Measurements from ENCODE around the gene FBXL7. TPM values are rescaled to one million over a fixed set of nuclear protein-coding genes. Genes with fewer than 3 reads are reported as not detected.

The FBXL7 gene
- polyA plus RNA-seq, 1 donor from 2014 or later: 0.24 TPM

GRCh38 chr5:15983392-15983791, 483.4 kb downstream of the FBXL7 start:
- no peaks in the 10 kb centered on the region for H3K36me3 ChIP-seq (ENCODE audit: insufficient read depth, low read length)

More at GRCh38 chr5:15983392-15983791, 483.4 kb downstream of the FBXL7 start:
- H3K9ac ChIP-seq (ENCODE audit: low read length): no peak overlapping the region
- H3K79me2 ChIP-seq (replicated peaks; ENCODE audit: insufficient read depth, low read length): no peaks in the 10 kb centered on the region
- no peak overlapping the region for H2AFZ ChIP-seq (ENCODE audit: low read depth, low read length)
- TF ChIP-seq, protein P1, sequence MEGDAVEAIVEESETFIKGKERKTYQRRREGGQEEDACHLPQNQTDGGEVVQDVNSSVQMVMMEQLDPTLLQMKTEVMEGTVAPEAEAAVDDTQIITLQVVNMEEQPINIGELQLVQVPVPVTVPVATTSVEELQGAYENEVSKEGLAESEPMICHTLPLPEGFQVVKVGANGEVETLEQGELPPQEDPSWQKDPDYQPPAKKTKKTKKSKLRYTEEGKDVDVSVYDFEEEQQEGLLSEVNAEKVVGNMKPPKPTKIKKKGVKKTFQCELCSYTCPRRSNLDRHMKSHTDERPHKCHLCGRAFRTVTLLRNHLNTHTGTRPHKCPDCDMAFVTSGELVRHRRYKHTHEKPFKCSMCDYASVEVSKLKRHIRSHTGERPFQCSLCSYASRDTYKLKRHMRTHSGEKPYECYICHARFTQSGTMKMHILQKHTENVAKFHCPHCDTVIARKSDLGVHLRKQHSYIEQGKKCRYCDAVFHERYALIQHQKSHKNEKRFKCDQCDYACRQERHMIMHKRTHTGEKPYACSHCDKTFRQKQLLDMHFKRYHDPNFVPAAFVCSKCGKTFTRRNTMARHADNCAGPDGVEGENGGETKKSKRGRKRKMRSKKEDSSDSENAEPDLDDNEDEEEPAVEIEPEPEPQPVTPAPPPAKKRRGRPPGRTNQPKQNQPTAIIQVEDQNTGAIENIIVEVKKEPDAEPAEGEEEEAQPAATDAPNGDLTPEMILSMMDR (IDR thresholded peaks at IDR 0.05; ENCODE audit: poor library complexity, severe bottlenecking): no peak
- TF ChIP-seq TAF1 (IDR thresholded peaks at IDR 0.05; ENCODE audit: low read depth) (no peak), EP300 (conservative IDR thresholded peaks at IDR 0.05; ENCODE audit: poor library complexity, severe bottlenecking) (no peak), POLR2AphosphoS5 (IDR thresholded peaks at IDR 0.05) (no peak), RAD21 (conservative IDR thresholded peaks at IDR 0.05) (no peak), EZH2 (IDR thresholded peaks at IDR 0.05; ENCODE audit: borderline replicate concordance, insufficient read depth, low read length, poor library complexity, severe bottlenecking) (no peak), MXI1 (conservative IDR thresholded peaks at IDR 0.05; ENCODE audit: poor library complexity, severe bottlenecking) (no peak)
- no peak overlapping the region for H3K27ac ChIP-seq (ENCODE audit: low read length)
- no peaks in the 10 kb centered on the region for H3K9me3 ChIP-seq (ENCODE audit: low read length)
- H3K27me3 ChIP-seq (ENCODE audit: insufficient read depth, low read depth, low read length): no peaks in the 10 kb centered on the region
- H3F3A ChIP-seq (ENCODE audit: insufficient read depth, low read length, poor library complexity, severe bottlenecking): no peaks in the 10 kb centered on the region
- H3K4me3 ChIP-seq (ENCODE audit: low read length): no peak overlapping the region
- H4K20me1 ChIP-seq (ENCODE audit: insufficient read depth): no peaks in the 10 kb centered on the region
- H3K4me2 ChIP-seq (ENCODE audit: low read length): no peak overlapping the region
- H3K9me2 ChIP-seq (ENCODE audit: insufficient read depth, low read length): no peaks in the 10 kb centered on the region

Small RNAs within 50 kb of the gene (small RNA-seq; reads per million reads assigned to genes)
- 34.2 to 88.5 (median 55.7) reads per million in 3 experiments for gene MIR887
